ENCODE results near the gene SIRPB2. TPM values are rescaled to one million over a fixed set of nuclear protein-coding genes. Genes with fewer than 3 reads are reported as not detected.

Gene SIRPB2
- total RNA-seq, 1 donor from 2014 or later, result not detected

- no peak overlapping the region for H3K4me3 ChIP-seq (ENCODE audit: low read depth, low read length)
- H3K27me3 ChIP-seq (ENCODE audit: control insufficient read depth, insufficient read depth, low read length), result no peaks in the 10 kb centered on the region
- no peaks in the 10 kb centered on the region for H3K36me3 ChIP-seq (ENCODE audit: control insufficient read depth, insufficient read depth, low read length)
- DNase-seq (ENCODE audit: low read depth), result no peak
- TF ChIP-seq, protein P1, sequence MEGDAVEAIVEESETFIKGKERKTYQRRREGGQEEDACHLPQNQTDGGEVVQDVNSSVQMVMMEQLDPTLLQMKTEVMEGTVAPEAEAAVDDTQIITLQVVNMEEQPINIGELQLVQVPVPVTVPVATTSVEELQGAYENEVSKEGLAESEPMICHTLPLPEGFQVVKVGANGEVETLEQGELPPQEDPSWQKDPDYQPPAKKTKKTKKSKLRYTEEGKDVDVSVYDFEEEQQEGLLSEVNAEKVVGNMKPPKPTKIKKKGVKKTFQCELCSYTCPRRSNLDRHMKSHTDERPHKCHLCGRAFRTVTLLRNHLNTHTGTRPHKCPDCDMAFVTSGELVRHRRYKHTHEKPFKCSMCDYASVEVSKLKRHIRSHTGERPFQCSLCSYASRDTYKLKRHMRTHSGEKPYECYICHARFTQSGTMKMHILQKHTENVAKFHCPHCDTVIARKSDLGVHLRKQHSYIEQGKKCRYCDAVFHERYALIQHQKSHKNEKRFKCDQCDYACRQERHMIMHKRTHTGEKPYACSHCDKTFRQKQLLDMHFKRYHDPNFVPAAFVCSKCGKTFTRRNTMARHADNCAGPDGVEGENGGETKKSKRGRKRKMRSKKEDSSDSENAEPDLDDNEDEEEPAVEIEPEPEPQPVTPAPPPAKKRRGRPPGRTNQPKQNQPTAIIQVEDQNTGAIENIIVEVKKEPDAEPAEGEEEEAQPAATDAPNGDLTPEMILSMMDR (IDR thresholded peaks at IDR 0.05; ENCODE audit: insufficient read depth, low read length, poor library complexity, severe bottlenecking), result no peak
Measured at GRCh38 chr20:1479831-1480595, 11.2 kb downstream of the SIRPB2 start.

GRCh38 chr20:1478566-1478965 is 12.7 kb downstream of the SIRPB2 start:
- Histone ChIP-seq H3K36me3 (ENCODE audit: control insufficient read depth, insufficient read depth, low read length) (no peaks in the 10 kb centered on the region), H3K4me3 (ENCODE audit: low read depth, low read length) (no peak overlapping the region), H3K27me3 (ENCODE audit: control insufficient read depth, insufficient read depth, low read length) (no peaks in the 10 kb centered on the region)
- DNase-seq (ENCODE audit: low read depth), result peak; percentile 53
- TF ChIP-seq, protein P1 (IDR thresholded peaks at IDR 0.05; ENCODE audit: insufficient read depth, low read length, poor library complexity, severe bottlenecking), result no peak

GRCh38 chr20:1477896-1478490 is 13.2 kb downstream of the SIRPB2 start:
- Histone ChIP-seq H3K4me3 (ENCODE audit: low read depth, low read length) (no peak overlapping the region), H3K27me3 (ENCODE audit: control insufficient read depth, insufficient read depth, low read length) (no peaks in the 10 kb centered on the region), H3K36me3 (ENCODE audit: control insufficient read depth, insufficient read depth, low read length) (no peaks in the 10 kb centered on the region)
- DNase-seq (ENCODE audit: low read depth), result no peak
- TF ChIP-seq, protein P1 (IDR thresholded peaks at IDR 0.05; ENCODE audit: insufficient read depth, low read length, poor library complexity, severe bottlenecking), result no peak

- H3K27me3 ChIP-seq (ENCODE audit: control insufficient read depth, insufficient read depth, low read length), result no peaks in the 10 kb centered on the region
- no peaks in the 10 kb centered on the region for H3K36me3 ChIP-seq (ENCODE audit: control insufficient read depth, insufficient read depth, low read length)
- no peak overlapping the region for H3K4me3 ChIP-seq (ENCODE audit: low read depth, low read length)
- DNase-seq (ENCODE audit: low read depth), result no peak
- TF ChIP-seq, protein P1 (IDR thresholded peaks at IDR 0.05; ENCODE audit: insufficient read depth, low read length, poor library complexity, severe bottlenecking), result peak; percentile 14
Measured at GRCh38 chr20:1474817-1475603, 16.2 kb downstream of the SIRPB2 start.

DNA sequence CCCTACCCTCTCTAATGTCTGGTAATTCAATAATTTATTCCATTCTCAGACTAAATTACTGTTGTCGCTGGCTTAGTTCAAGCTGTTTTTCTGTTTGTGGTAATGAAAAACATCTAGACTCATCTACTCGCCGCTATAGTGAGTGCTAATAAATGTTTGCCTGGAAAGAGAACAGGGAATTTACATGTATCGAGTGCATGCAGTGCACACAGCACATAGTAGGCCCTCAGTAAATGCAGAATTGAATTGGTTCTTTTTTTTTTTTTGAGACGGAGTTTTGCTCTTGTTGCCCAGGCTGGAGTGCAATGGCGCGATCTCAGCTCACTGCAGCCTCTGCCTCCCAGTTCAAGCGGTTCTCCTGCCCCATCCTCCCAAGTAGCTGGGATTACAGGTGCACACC is 16.9 kb downstream of the SIRPB2 start:
- TF ChIP-seq, protein P1 (IDR thresholded peaks at IDR 0.05; ENCODE audit: insufficient read depth, low read length, poor library complexity, severe bottlenecking), result no peak
- H3K27me3 ChIP-seq (ENCODE audit: control insufficient read depth, insufficient read depth, low read length), result no peaks in the 10 kb centered on the region
- H3K4me3 ChIP-seq (ENCODE audit: low read depth, low read length), result no peak overlapping the region
- H3K36me3 ChIP-seq (ENCODE audit: control insufficient read depth, insufficient read depth, low read length), result no peaks in the 10 kb centered on the region
- DNase-seq (ENCODE audit: low read depth), result no peak
